H1 (cell line): Measurements from ENCODE around the gene CC2D1A.
A peak's percentile ranks its signal among the peaks of the same experiment; 100 is the strongest.

Experiments
- CTCF ChIP-seq, 3 experiments: IDR thresholded peaks; 1 replicate in 2 of 3; 2 replicates in 1 of 3; pipeline versions ENCODE4 v1.5.1 to v1.6.1; 2011; ENCODE audit warnings: low read length in 3 of 3, mild to moderate bottlenecking in 3 of 3, inconsistent platforms in 2 of 3, low read depth in 1 of 3, moderate library complexity in 1 of 3; ENCODE audit not compliant: insufficient read depth in 1 of 3; ENCODE audit errors: control extremely low read depth in 1 of 3
- E2F6 ChIP-seq: IDR thresholded peaks from 2 replicates; pipeline ENCODE4 v1.6.1; 2012; ENCODE audit warnings: inconsistent platforms
- EGR1 ChIP-seq: IDR thresholded peaks from 2 replicates; pipeline ENCODE4 v1.6.1; 2011; ENCODE audit warnings: low read depth, low read length, borderline replicate concordance
- EZH2 ChIP-seq: fragments of 200-600 bp; sonication (generic); IDR thresholded peaks from 2 replicates; pipeline ENCODE4 v1.7.1; 2012; ENCODE audit warnings: low read depth, mild to moderate bottlenecking, moderate library complexity, low read length, inconsistent platforms; ENCODE audit not compliant: severe bottlenecking
- GABPA ChIP-seq: IDR thresholded peaks from 2 replicates; pipeline ENCODE4 v1.6.1; 2011; ENCODE audit warnings: mild to moderate bottlenecking, low read length, moderate library complexity, borderline replicate concordance; ENCODE audit not compliant: insufficient read depth
- JUN ChIP-seq: IDR thresholded peaks from 2 replicates; pipeline ENCODE4 v1.6.1; 2011; ENCODE audit warnings: low read depth, mild to moderate bottlenecking, improper control_type of control experiment, low read length
- JUND ChIP-seq: IDR thresholded peaks from 2 replicates; pipeline ENCODE4 v1.6.1; 2011; ENCODE audit warnings: mild to moderate bottlenecking, improper control_type of control experiment, low read length
- MAX ChIP-seq: IDR thresholded peaks from 2 replicates; pipeline ENCODE4 v1.6.1; 2012; ENCODE audit warnings: inconsistent platforms
- POLR2A ChIP-seq, 2 experiments: IDR thresholded peaks; 1 replicate in 1 of 2; 2 replicates in 1 of 2; pipeline ENCODE4 v1.6.1; 2011; ENCODE audit warnings: low read depth in 2 of 2, low read length in 2 of 2, mild to moderate bottlenecking in 2 of 2; ENCODE audit errors: control extremely low read depth in 1 of 2
- POLR2AphosphoS5 ChIP-seq: IDR thresholded peaks from 2 replicates; pipeline ENCODE4 v1.6.1; 2011; ENCODE audit warnings: low read depth, low read length
- RFX5 ChIP-seq: IDR thresholded peaks from 2 replicates; pipeline ENCODE4 v1.6.1; 2011; ENCODE audit warnings: low read depth, low read length, improper control_type of control experiment, borderline replicate concordance
- SIN3A ChIP-seq, 2 experiments: IDR thresholded peaks in 1 of 2; conservative IDR thresholded peaks in 1 of 2; 2 replicates each; pipeline ENCODE4 v1.6.1; 2011 to 2012; ENCODE audit warnings: low read length in 2 of 2, improper control_type of control experiment in 1 of 2, low read depth in 1 of 2, mild to moderate bottlenecking in 1 of 2
- SRF ChIP-seq: IDR thresholded peaks from 2 replicates; pipeline ENCODE4 v1.6.1; 2011; ENCODE audit warnings: mild to moderate bottlenecking, low read depth, low read length, moderate library complexity
- USF2 ChIP-seq: IDR thresholded peaks from 2 replicates; pipeline ENCODE4 v1.6.1; 2011; ENCODE audit warnings: low read length, improper control_type of control experiment

GRCh38 chr19:13937479-13938300, 31.7 kb downstream of the CC2D1A start:
- TF ChIP-seq CTCF (IDR thresholded peaks at IDR 0.05; ENCODE audit: control extremely low read depth in 1 of 3, insufficient read depth in 1 of 3, low read depth in 1 of 3, low read length in 3 of 3) (no peak), MAX (no peak), POLR2AphosphoS5 (no peak), GABPA (no peak), SRF (no peak), JUN (no peak), SIN3A (conservative IDR thresholded peaks at IDR 0.05 in 1 of 2, IDR thresholded peaks at IDR 0.05 in 1 of 2; ENCODE audit: low read depth in 1 of 2, low read length in 2 of 2) (0 out of 4 replicates have a peak, but pooled peaks of 1 of the 2 experiments have one; percentile 31), JUND (no peak), USF2 (no peak), EGR1 (no peak), POLR2A (IDR thresholded peaks at IDR 0.05; ENCODE audit: control extremely low read depth in 1 of 2, low read depth in 2 of 2, low read length in 2 of 2) (no peak), E2F6 (no peak), EZH2 (no peak), RFX5 (no peak)
